GM06990 (cell line): ENCODE results near the gene SUMF1.
A peak's percentile ranks its signal among the peaks of the same experiment; 100 is the strongest.

Experiments
- DNase-seq: peaks from one replicate; pipeline ENCODE4 v3.0.0-alpha.2; 2011; ENCODE audit not compliant: insufficient read length; ENCODE audit errors: extremely low read depth
- H3K27me3 ChIP-seq: replicated peaks from 2 replicates; pipeline ENCODE4 v1.6.0; 2011; ENCODE audit warnings: low read length; ENCODE audit not compliant: control insufficient read depth, insufficient read depth
- H3K36me3 ChIP-seq: 2 replicates; pipeline ENCODE4 v1.5.1; 2011; ENCODE audit warnings: low read length; ENCODE audit not compliant: control insufficient read depth, insufficient read depth
- H3K4me3 ChIP-seq: replicated peaks from 2 replicates; pipeline ENCODE4 v1.5.1; 2011; ENCODE audit warnings: low read depth, mild to moderate bottlenecking, control low read depth, low read length
- TF ChIP-seq, protein P1 (sequence below): IDR thresholded peaks from 2 replicates; pipeline ENCODE4 v1.5.1; 2011; ENCODE audit warnings: low read length, control low read depth, mild to moderate bottlenecking, inconsistent platforms; ENCODE audit not compliant: insufficient read depth, poor library complexity, severe bottlenecking

Gene SUMF1

DNA sequence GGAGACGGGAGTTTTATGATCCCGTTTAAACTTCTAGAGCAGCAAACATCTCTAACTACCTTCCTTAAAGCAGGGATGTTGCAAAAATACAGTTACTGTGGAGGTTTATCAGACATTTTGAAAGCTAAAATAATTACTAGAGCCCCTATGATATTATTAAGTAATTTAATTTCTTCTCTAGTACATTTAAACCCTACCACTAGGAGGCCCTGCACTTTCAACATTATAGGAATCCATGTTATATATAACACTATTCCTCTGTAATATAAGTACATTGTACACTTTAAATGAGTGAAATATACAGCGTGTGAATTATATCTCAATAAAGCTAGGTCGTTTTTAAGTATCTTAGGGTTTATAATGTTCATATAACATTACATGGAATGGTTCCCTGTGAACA lies 152.4 kb downstream of the SUMF1 start:
- Histone ChIP-seq H3K36me3 (no peaks in the 10 kb centered on the region), H3K27me3 (no peaks in the 10 kb centered on the region), H3K4me3 (no peak overlapping the region)
- no peak for DNase-seq
- TF ChIP-seq, protein P1, sequence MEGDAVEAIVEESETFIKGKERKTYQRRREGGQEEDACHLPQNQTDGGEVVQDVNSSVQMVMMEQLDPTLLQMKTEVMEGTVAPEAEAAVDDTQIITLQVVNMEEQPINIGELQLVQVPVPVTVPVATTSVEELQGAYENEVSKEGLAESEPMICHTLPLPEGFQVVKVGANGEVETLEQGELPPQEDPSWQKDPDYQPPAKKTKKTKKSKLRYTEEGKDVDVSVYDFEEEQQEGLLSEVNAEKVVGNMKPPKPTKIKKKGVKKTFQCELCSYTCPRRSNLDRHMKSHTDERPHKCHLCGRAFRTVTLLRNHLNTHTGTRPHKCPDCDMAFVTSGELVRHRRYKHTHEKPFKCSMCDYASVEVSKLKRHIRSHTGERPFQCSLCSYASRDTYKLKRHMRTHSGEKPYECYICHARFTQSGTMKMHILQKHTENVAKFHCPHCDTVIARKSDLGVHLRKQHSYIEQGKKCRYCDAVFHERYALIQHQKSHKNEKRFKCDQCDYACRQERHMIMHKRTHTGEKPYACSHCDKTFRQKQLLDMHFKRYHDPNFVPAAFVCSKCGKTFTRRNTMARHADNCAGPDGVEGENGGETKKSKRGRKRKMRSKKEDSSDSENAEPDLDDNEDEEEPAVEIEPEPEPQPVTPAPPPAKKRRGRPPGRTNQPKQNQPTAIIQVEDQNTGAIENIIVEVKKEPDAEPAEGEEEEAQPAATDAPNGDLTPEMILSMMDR = peak; percentile 34

- DNase-seq = no peak
- no peaks in the 10 kb centered on the region for H3K27me3 ChIP-seq
- TF ChIP-seq, protein P1 = no peak
Observed at GRCh38 chr3:4313606-4314293, 153.3 kb downstream of the SUMF1 start.

DNA sequence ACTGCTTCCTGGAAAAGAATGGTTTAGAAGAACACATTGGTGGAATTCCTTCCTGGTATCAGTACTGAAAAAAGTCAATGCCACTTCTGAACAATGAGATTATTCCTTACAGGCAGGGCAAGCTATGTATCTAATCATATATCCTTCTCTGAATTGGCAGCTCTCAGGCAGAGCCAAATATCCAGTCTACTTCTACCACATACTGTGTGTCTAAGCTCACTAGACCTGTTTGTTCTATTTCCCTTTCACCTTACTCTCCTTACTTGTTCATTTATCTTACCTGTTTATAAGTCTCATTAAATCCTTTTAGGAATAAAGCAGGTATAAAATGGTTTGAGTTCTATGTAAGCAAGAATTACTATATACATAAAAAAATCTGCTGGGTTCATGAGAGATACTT lies 155.6 kb downstream of the SUMF1 start:
- DNase-seq = no peak
- Histone ChIP-seq H3K27me3 (no peaks in the 10 kb centered on the region), H3K4me3 (no peak overlapping the region), H3K36me3 (no peaks in the 10 kb centered on the region)
- TF ChIP-seq, protein P1 = no peak

More at GRCh38 chr3:4313606-4314293, 153.3 kb downstream of the SUMF1 start:
- Histone ChIP-seq H3K36me3 (no peaks in the 10 kb centered on the region), H3K4me3 (no peak overlapping the region)
